Transverse colon (tissue), 4 donors: ENCODE measurements around the gene CD6.

Experiments used
- CTCF ChIP-seq, 5 experiments: fragments of 200-600 bp in 3 of 5; fragments of 450-650 bp in 2 of 5; sonication (generic) in 3 of 5; IDR thresholded peaks; 1 replicate in 2 of 5; 2 replicates in 3 of 5; pipeline ENCODE4 v1.5.1; 2016 to 2017; ENCODE audit warnings: antibody characterized with exemption in 5 of 5, inconsistent platforms in 3 of 5, mild to moderate bottlenecking in 2 of 5, moderate library complexity in 1 of 5
- POLR2A ChIP-seq: fragments of 450-650 bp; IDR thresholded peaks from one replicate; pipeline ENCODE4 v1.6.1; 2016; ENCODE audit warnings: antibody characterized with exemption, mild to moderate bottlenecking, moderate library complexity
- POLR2AphosphoS5 ChIP-seq, 3 donors: sonication (generic); formaldehyde crosslinking; IDR thresholded peaks; one replicate each; pipeline ENCODE4 v1.6.1; 2016; ENCODE audit warnings: antibody characterized with exemption in 3 of 3

- TF ChIP-seq CTCF (IDR thresholded peaks at IDR 0.05), result no peak
- no peak for TF ChIP-seq POLR2AphosphoS5 (IDR thresholded peaks at IDR 0.05)
- no peak for TF ChIP-seq POLR2A
Observed at GRCh38 chr11:60930394-60930793, 41.1 kb upstream of the CD6 start.
